Endodermal cell (in vitro differentiated cells): ENCODE measurements around the gene GRIP2. TPM values are rescaled to one million over a fixed set of nuclear protein-coding genes. Genes with fewer than 3 reads are reported as not detected.

ENCODE experiments used
- DNase-seq: peaks from one replicate; pipeline ENCODE4 v3.0.0-alpha.2; 2017
- H3K27ac ChIP-seq: 2 replicates; pipeline ENCODE4 v1.5.1; 2013; ENCODE audit warnings: mild to moderate bottlenecking, low read depth, low read length, moderate library complexity
- H3K27me3 ChIP-seq: 2 replicates; pipeline ENCODE4 v1.6.1; 2013; ENCODE audit warnings: mild to moderate bottlenecking, low read length, moderate library complexity; ENCODE audit not compliant: insufficient read depth, control insufficient read depth, poor library complexity, severe bottlenecking
- H3K36me3 ChIP-seq: 2 replicates; pipeline ENCODE4 v1.7.0; 2013; ENCODE audit warnings: mild to moderate bottlenecking, low read length, moderate library complexity; ENCODE audit not compliant: control insufficient read depth, insufficient read depth
- H3K4me1 ChIP-seq: one replicate; pipeline ENCODE4 v1.7.0; 2013; ENCODE audit warnings: low read length; ENCODE audit not compliant: control insufficient read depth, insufficient read depth
- H3K4me3 ChIP-seq: 2 replicates; pipeline ENCODE4 v1.5.1; 2013; ENCODE audit warnings: mild to moderate bottlenecking, low read length, moderate library complexity
- H3K9ac ChIP-seq: 2 replicates; pipeline ENCODE4 v1.6.1; 2013; ENCODE audit warnings: mild to moderate bottlenecking, low read length, moderate library complexity; ENCODE audit not compliant: poor library complexity, severe bottlenecking; ENCODE audit errors: extremely low read depth
- H3K9me3 ChIP-seq: 2 replicates; pipeline ENCODE4 v1.6.1; 2013; ENCODE audit warnings: mild to moderate bottlenecking, low read length, moderate library complexity; ENCODE audit not compliant: control insufficient read depth
- H3K27ac Mint-ChIP-seq: 2 replicates; pipeline ENCODE4 v1.8.0; 2020; ENCODE audit warnings: mixed read lengths
- H3K27me3 Mint-ChIP-seq: 2 replicates; pipeline ENCODE4 v1.8.0; 2021; ENCODE audit warnings: mild to moderate bottlenecking, mixed read lengths; ENCODE audit not compliant: insufficient read depth
- H3K36me3 Mint-ChIP-seq: 2 replicates; pipeline ENCODE4 v1.8.0; 2020; ENCODE audit warnings: low read depth, mixed read lengths
- H3K4me1 Mint-ChIP-seq: 2 replicates; pipeline ENCODE4 v1.8.0; 2020; ENCODE audit warnings: mixed read lengths
- H3K4me3 Mint-ChIP-seq: 2 replicates; pipeline ENCODE4 v1.8.0; 2020; ENCODE audit warnings: mild to moderate bottlenecking, moderate library complexity, mixed read lengths
- H3K9me3 Mint-ChIP-seq: 2 replicates; pipeline ENCODE4 v1.8.0; 2020; ENCODE audit warnings: mild to moderate bottlenecking, mixed read lengths
- WGBS, 2 experiments: methylation state at CpG; one replicate each; pipeline versions ENCODE4 v1.1.5 to v1.1.7; 2013; ENCODE audit warnings: missing lambda C conversion rate in 2 of 2, mixed read lengths in 1 of 2; ENCODE audit not compliant: insufficient coverage in 1 of 2, insufficient read length in 1 of 2; 5-methylcytosine and 5-hydroxymethylcytosine counted together
- total RNA-seq, 2 donors: library from RNA; stranded (reverse); fragmentation: NEBNext Ultra II Directional in 1 of 2; extraction: Animal tissue kit (Norgen Biotek cat#: 25700) in 1 of 2; gene quantifications; 2 replicates in 1 of 2; 3 replicates in 1 of 2; pipeline ENCODE4 v1.2.1, GENCODE V29; 2021
- TF ChIP-seq, protein P1 (sequence below): fragments of 200-600 bp; sonication (generic); conservative IDR thresholded peaks from 2 replicates; pipeline ENCODE4 v1.5.0; 2021; ENCODE audit warnings: antibody characterized with exemption, mild to moderate bottlenecking

The GRIP2 gene
- total RNA-seq, 2 donors from 2014 or later = 2.0 to 2.2 TPM

DNA sequence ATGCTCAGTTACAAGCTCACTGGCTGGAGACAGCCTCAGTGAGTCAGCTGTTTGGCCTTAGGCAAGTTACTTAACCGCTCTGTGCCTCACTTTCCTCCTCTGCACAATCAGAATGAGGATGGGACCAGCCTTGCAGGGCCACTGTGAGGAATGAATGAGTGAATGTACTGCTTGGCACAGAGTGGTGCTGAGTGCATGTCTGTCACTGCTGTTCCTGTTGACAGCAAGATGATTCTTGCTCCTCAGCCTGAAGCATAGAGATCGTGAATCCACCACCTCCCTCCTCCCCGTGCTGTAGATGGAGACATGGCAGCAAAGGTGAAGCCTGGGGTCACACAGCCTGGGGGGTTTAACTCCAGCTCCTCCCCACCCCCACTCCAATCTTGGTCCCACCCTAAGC, 14.6 kb upstream of the GRIP2 start:
- Mint-ChIP-seq H3K27me3 (peaks cover 2% of the 10 kb centered on the region), H3K4me3 (no peak overlapping the region), H3K36me3 (no peaks in the 10 kb centered on the region), H3K4me1 (no peaks in the 10 kb centered on the region), H3K9me3 (no peaks in the 10 kb centered on the region), H3K27ac (no peak overlapping the region)
- H3K27ac ChIP-seq = no peak overlapping the region
- no peaks in the 10 kb centered on the region for H3K9me3 ChIP-seq
- H3K36me3 ChIP-seq = no peaks in the 10 kb centered on the region
- H3K4me3 ChIP-seq = no peak overlapping the region
- TF ChIP-seq, protein P1, sequence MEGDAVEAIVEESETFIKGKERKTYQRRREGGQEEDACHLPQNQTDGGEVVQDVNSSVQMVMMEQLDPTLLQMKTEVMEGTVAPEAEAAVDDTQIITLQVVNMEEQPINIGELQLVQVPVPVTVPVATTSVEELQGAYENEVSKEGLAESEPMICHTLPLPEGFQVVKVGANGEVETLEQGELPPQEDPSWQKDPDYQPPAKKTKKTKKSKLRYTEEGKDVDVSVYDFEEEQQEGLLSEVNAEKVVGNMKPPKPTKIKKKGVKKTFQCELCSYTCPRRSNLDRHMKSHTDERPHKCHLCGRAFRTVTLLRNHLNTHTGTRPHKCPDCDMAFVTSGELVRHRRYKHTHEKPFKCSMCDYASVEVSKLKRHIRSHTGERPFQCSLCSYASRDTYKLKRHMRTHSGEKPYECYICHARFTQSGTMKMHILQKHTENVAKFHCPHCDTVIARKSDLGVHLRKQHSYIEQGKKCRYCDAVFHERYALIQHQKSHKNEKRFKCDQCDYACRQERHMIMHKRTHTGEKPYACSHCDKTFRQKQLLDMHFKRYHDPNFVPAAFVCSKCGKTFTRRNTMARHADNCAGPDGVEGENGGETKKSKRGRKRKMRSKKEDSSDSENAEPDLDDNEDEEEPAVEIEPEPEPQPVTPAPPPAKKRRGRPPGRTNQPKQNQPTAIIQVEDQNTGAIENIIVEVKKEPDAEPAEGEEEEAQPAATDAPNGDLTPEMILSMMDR = no peak
- no peaks in the 10 kb centered on the region for H3K27me3 ChIP-seq
- no peak overlapping the region for H3K9ac ChIP-seq
- DNase-seq = no peak
- 86 to 100% methylated on average over 1 to 3 of the region's 3 CpGs for WGBS, 2 experiments
- no peaks in the 10 kb centered on the region for H3K4me1 ChIP-seq

DNA sequence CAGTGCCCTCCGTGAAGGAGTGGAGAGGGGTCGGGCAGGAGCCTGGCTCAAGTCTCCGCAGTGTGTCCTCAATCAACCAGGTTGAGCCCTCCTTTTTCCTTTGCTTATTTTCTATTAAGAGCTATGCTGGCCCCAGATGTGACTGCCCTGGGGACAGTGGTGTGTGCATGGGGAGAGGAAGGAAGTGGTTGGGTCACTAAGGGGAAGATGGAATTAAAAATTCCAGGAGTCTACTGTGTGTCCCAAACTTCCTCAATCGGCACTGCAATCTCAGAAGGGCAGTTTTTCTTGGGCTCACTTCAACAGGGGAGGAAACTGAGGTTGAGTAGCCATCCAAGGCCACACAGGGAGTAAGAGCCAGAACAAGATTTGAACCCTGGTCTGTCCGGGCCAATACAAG, 13.7 kb upstream of the GRIP2 start:
- 84 to 92% methylated on average over 3 to 5 of the region's 5 CpGs for WGBS, 2 experiments

DNA sequence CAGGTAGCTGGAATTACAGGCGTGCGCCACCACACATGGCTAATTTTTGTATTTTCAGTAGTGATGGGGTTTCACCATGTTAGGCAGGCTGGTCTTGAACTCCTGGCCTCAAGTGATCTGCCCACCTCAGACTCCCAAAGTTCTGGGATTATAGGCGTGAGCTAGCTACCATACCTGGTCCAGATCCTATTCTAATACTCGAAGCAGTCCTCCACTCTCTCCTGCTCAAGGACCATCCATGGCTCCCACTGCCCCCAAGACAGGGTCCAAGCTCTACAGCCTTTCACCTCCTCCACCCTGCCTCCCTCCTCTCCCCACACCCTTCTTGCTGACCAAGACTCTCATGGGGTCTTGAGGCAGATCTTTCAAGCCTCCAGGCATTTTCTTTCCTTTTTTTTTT, 12.6 kb upstream of the GRIP2 start:
- Histone ChIP-seq H3K9me3 (no peaks in the 10 kb centered on the region), H3K4me1 (no peaks in the 10 kb centered on the region), H3K4me3 (no peak overlapping the region), H3K36me3 (no peaks in the 10 kb centered on the region), H3K27ac (no peak overlapping the region), H3K9ac (no peak overlapping the region), H3K27me3 (peaks cover 9% of the 10 kb centered on the region)
- DNase-seq = no peak
- H3K27ac Mint-ChIP-seq = no peak overlapping the region
- no peak overlapping the region for H3K4me3 Mint-ChIP-seq
- H3K36me3 Mint-ChIP-seq = no peaks in the 10 kb centered on the region
- TF ChIP-seq, protein P1 = no peak
- peaks cover 2% of the 10 kb centered on the region for H3K27me3 Mint-ChIP-seq
- 82 to 96% methylated on average over 4 of the region's 4 CpGs for WGBS, 2 experiments
- no peaks in the 10 kb centered on the region for H3K9me3 Mint-ChIP-seq
- no peaks in the 10 kb centered on the region for H3K4me1 Mint-ChIP-seq

More for the DNA sequence above, 13.7 kb upstream of the GRIP2 start:
- no peaks in the 10 kb centered on the region for H3K36me3 ChIP-seq
- H3K4me1 Mint-ChIP-seq = no peaks in the 10 kb centered on the region
- no peaks in the 10 kb centered on the region for H3K9me3 Mint-ChIP-seq
- no peak overlapping the region for H3K4me3 Mint-ChIP-seq
- peaks cover 2% of the 10 kb centered on the region for H3K27me3 Mint-ChIP-seq
- no peak overlapping the region for H3K4me3 ChIP-seq
- TF ChIP-seq, protein P1 = no peak
- DNase-seq = no peak
- no peak overlapping the region for H3K9ac ChIP-seq
- H3K27ac ChIP-seq = no peak overlapping the region
- H3K27ac Mint-ChIP-seq = no peak overlapping the region
- H3K4me1 ChIP-seq = no peaks in the 10 kb centered on the region
- no peaks in the 10 kb centered on the region for H3K36me3 Mint-ChIP-seq
- no peaks in the 10 kb centered on the region for H3K9me3 ChIP-seq
- peaks cover 4% of the 10 kb centered on the region for H3K27me3 ChIP-seq
